ENCODE measurements around the gene TENM4.

DNA sequence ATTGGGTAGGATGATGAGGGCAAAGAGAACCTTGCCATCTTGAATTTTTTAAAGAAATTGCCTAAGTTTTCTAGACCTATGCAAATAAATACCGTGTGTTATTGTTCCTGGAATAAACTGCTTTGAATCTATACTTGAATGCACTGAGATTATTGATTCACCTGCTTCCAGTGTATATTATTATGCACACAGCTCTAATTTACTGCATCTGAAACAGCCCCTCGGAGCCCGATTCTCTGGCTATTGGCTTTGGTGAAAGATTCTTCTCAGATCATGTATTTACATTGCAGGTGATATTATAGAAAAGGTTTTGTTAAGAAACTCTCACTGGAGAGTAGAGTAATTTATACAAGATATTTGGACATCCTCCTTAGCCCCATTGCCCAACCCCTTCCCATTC lies 254.2 kb downstream of the TENM4 start:
- TF ChIP-seq, protein P1, sequence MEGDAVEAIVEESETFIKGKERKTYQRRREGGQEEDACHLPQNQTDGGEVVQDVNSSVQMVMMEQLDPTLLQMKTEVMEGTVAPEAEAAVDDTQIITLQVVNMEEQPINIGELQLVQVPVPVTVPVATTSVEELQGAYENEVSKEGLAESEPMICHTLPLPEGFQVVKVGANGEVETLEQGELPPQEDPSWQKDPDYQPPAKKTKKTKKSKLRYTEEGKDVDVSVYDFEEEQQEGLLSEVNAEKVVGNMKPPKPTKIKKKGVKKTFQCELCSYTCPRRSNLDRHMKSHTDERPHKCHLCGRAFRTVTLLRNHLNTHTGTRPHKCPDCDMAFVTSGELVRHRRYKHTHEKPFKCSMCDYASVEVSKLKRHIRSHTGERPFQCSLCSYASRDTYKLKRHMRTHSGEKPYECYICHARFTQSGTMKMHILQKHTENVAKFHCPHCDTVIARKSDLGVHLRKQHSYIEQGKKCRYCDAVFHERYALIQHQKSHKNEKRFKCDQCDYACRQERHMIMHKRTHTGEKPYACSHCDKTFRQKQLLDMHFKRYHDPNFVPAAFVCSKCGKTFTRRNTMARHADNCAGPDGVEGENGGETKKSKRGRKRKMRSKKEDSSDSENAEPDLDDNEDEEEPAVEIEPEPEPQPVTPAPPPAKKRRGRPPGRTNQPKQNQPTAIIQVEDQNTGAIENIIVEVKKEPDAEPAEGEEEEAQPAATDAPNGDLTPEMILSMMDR (IDR thresholded peaks at IDR 0.05): no peak
- no peak for TF ChIP-seq POLR2A (IDR thresholded peaks at IDR 0.05)

Measured in Peyer's patch (tissue), 4 donors.